B cell (primary cell): Measurements from ENCODE around the gene EYS. TPM values are rescaled to one million over a fixed set of nuclear protein-coding genes. Genes with fewer than 3 reads are reported as not detected.

ENCODE experiments used
- ATAC-seq: fragments of 200-7000 bp; cut with Tn5 transposase; one replicate; pipeline ENCODE4 v1.10.0; 2021; ENCODE audit warnings: low read depth, mild to moderate bottlenecking, moderate number of reproducible peaks, moderate library complexity
- CTCF ChIA-PET: fragments of 350-600 bp; sonication (Branson Sonifier 250); formaldehyde crosslinking; loops from one replicate; lab custom pipeline; 2021; ENCODE audit warnings: antibody characterized with exemption, inconsistent platforms; lab: Charles Lee
- POLR2A ChIA-PET: fragments of 350-600 bp; sonication (Branson Sonifier 250); formaldehyde crosslinking; loops from one replicate; lab custom pipeline; 2021; ENCODE audit warnings: antibody characterized with exemption; lab: Charles Lee
- DNase-seq: peaks from one replicate; pipeline ENCODE4 v3.0.0; 2013
- H2AFZ ChIP-seq: 2 replicates; pipeline ENCODE4 v1.6.1; 2012; ENCODE audit warnings: mild to moderate bottlenecking, low read depth, low read length; ENCODE audit not compliant: insufficient read depth, poor library complexity, severe bottlenecking
- H3K27ac ChIP-seq, 2 donors: 1 replicate in 1 of 2; 2 replicates in 1 of 2; pipeline ENCODE4 v1.5.1; 2012 to 2013; ENCODE audit warnings: low read length in 2 of 2, mild to moderate bottlenecking in 2 of 2, moderate library complexity in 1 of 2
- H3K27me3 ChIP-seq, 4 experiments: fragments of 200-600 bp in 1 of 4; sonication (generic) in 1 of 4; replicated peaks in 1 of 4; 1 replicate in 2 of 4; 2 replicates in 2 of 4; pipeline versions ENCODE4 v1.6.1 to v1.7.0; 2013 to 2016; ENCODE audit warnings: low read length in 3 of 4, mild to moderate bottlenecking in 2 of 4, mixed read lengths in 1 of 4, moderate library complexity in 1 of 4; ENCODE audit not compliant: insufficient read depth in 4 of 4, control insufficient read depth in 3 of 4; ENCODE audit errors: control extremely low read depth in 1 of 4
- H3K36me3 ChIP-seq, 2 experiments: replicated peaks in 1 of 2; 1 replicate in 1 of 2; 2 replicates in 1 of 2; pipeline versions ENCODE4 v1.6.1 to v1.7.1; 2013; ENCODE audit warnings: low read length in 1 of 2; ENCODE audit not compliant: insufficient read depth in 2 of 2, control insufficient read depth in 1 of 2; ENCODE audit errors: control extremely low read depth in 1 of 2, extremely low read depth in 1 of 2
- H3K4me1 ChIP-seq, 2 donors: fragments of 200-600 bp in 1 of 2; sonication (generic) in 1 of 2; 1 replicate in 1 of 2; 2 replicates in 1 of 2; pipeline versions ENCODE4 v1.5.1 to v1.6.1; 2013 to 2017; ENCODE audit warnings: low read length in 2 of 2; ENCODE audit not compliant: control insufficient read depth in 2 of 2, insufficient read depth in 2 of 2
- H3K4me2 ChIP-seq: replicated peaks from 2 replicates; pipeline ENCODE3; 2012; ENCODE audit warnings: mild to moderate bottlenecking, low read depth, low read length; ENCODE audit not compliant: poor library complexity, severe bottlenecking
- H3K4me3 ChIP-seq, 5 experiments: fragments of 200-600 bp in 1 of 5; sonication (generic) in 1 of 5; 1 replicate in 3 of 5; 2 replicates in 2 of 5; pipeline versions ENCODE4 v1.5.1 to v1.7.0; 2011 to 2016; ENCODE audit warnings: low read length in 4 of 5, mild to moderate bottlenecking in 4 of 5, low read depth in 2 of 5, control low read depth in 1 of 5, moderate library complexity in 1 of 5; ENCODE audit not compliant: insufficient read depth in 1 of 5; ENCODE audit errors: control extremely low read depth in 1 of 5, extremely low read depth in 1 of 5
- H3K79me2 ChIP-seq: fragments of 200-600 bp; sonication (generic); one replicate; pipeline ENCODE4 v1.6.0; 2016; ENCODE audit warnings: low read length; ENCODE audit not compliant: control insufficient read depth, insufficient read depth
- H3K9ac ChIP-seq: fragments of 200-600 bp; sonication (generic); 2 replicates; pipeline ENCODE4 v1.6.1; 2017; ENCODE audit warnings: mild to moderate bottlenecking, low read length, moderate library complexity
- H3K9me3 ChIP-seq, 3 donors: one replicate each; pipeline versions ENCODE4 v1.6.1 to v1.7.1; 2013; ENCODE audit warnings: low read length in 2 of 3; ENCODE audit not compliant: control insufficient read depth in 2 of 3, insufficient read depth in 1 of 3; ENCODE audit errors: control extremely low read depth in 1 of 3
- H4K20me1 ChIP-seq: 2 replicates; pipeline ENCODE4 v1.6.0; 2012; ENCODE audit warnings: mild to moderate bottlenecking, low read length; ENCODE audit not compliant: insufficient read depth, control insufficient read depth, poor library complexity, severe bottlenecking
- H3K27ac Mint-ChIP-seq: one replicate; pipeline ENCODE4 v1.8.0; 2021; ENCODE audit warnings: mixed read lengths
- H3K27me3 Mint-ChIP-seq: one replicate; pipeline ENCODE4 v1.8.0; 2021; ENCODE audit warnings: mixed read lengths
- H3K4me1 Mint-ChIP-seq: one replicate; pipeline ENCODE4 v1.8.0; 2021; ENCODE audit warnings: mixed read lengths
- H3K4me3 Mint-ChIP-seq: one replicate; pipeline ENCODE4 v1.8.0; 2021; ENCODE audit warnings: mixed read lengths
- H3K9me3 Mint-ChIP-seq: one replicate; pipeline ENCODE4 v1.8.0; 2022; ENCODE audit warnings: mixed read lengths; ENCODE audit not compliant: insufficient read depth
- EZH2 ChIP-seq: IDR thresholded peaks from 2 replicates; pipeline ENCODE4 v1.6.1; 2012; ENCODE audit warnings: borderline replicate concordance, low read depth, mild to moderate bottlenecking, moderate library complexity, low read length; ENCODE audit not compliant: insufficient read depth, poor library complexity, severe bottlenecking
- WGBS: methylation state at CpG from one replicate; pipeline ENCODE4 v1.1.5; 2013; ENCODE audit warnings: missing lambda C conversion rate; ENCODE audit not compliant: insufficient coverage; 5-methylcytosine and 5-hydroxymethylcytosine counted together
- intact Hi-C: fragments of 100-400 bp; cut with micrococcal nuclease; formaldehyde crosslinking; loops from one replicate; pipeline ENCODE4 v1.10.0; 2022
- polyA plus RNA-seq: library from polyadenylated mRNA; depleted of rRNA; stranded (reverse); fragments of >200 nt; gene quantifications from 2 replicates; pipeline ENCODE4 v1.2.3, GENCODE V29; 2012
- total RNA-seq, 2 donors: library from RNA; stranded (reverse); fragments of 120-200 nt in 1 of 2; gene quantifications; 1 replicate in 1 of 2; 2 replicates in 1 of 2; pipeline versions ENCODE4 v1.2.3 to v1.2.4, GENCODE V29; 2013 to 2022
- TF ChIP-seq, protein P1 (sequence below): fragments of 200-600 bp; IDR thresholded peaks from one replicate; pipeline ENCODE4 v1.8.0; 2022; ENCODE audit warnings: antibody characterized with exemption, mild to moderate bottlenecking

EYS gene
- total and polyA plus RNA-seq, 2 donors (not counting 1 experiment from before 2014, with no cell fraction given) = not detected

GRCh38 chr6:64782877-64783276 lies 924.1 kb downstream of the EYS start:
- no peak overlapping the region for H3K9ac ChIP-seq
- H3K9me3 ChIP-seq = peaks cover 0 to 3% (median 2%) of the 10 kb centered on the region in 3 donors
- H3K36me3 ChIP-seq = no peaks in the 10 kb centered on the region
- DNase-seq = no peak
- no peaks in the 10 kb centered on the region for H3K27me3 Mint-ChIP-seq
- H3K79me2 ChIP-seq = no peaks in the 10 kb centered on the region
- intact Hi-C loops = no loop called here
- H3K4me2 ChIP-seq = no peak overlapping the region
- no peak overlapping the region for H2AFZ ChIP-seq
- TF ChIP-seq, protein P1, sequence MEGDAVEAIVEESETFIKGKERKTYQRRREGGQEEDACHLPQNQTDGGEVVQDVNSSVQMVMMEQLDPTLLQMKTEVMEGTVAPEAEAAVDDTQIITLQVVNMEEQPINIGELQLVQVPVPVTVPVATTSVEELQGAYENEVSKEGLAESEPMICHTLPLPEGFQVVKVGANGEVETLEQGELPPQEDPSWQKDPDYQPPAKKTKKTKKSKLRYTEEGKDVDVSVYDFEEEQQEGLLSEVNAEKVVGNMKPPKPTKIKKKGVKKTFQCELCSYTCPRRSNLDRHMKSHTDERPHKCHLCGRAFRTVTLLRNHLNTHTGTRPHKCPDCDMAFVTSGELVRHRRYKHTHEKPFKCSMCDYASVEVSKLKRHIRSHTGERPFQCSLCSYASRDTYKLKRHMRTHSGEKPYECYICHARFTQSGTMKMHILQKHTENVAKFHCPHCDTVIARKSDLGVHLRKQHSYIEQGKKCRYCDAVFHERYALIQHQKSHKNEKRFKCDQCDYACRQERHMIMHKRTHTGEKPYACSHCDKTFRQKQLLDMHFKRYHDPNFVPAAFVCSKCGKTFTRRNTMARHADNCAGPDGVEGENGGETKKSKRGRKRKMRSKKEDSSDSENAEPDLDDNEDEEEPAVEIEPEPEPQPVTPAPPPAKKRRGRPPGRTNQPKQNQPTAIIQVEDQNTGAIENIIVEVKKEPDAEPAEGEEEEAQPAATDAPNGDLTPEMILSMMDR = no peak
- no peak for TF ChIP-seq EZH2
- POLR2A ChIA-PET = no interaction called here
- H3K4me3 ChIP-seq = no peak overlapping the region
- no peaks in the 10 kb centered on the region for H3K27me3 ChIP-seq
- H3K27ac Mint-ChIP-seq = no peak overlapping the region
- ATAC-seq = no peak
- peaks cover 4% of the 10 kb centered on the region for H3K9me3 Mint-ChIP-seq
- H3K4me3 Mint-ChIP-seq = no peak overlapping the region
- WGBS = 89% methylated on average over 3 of the region's 3 CpGs
- H4K20me1 ChIP-seq = no peaks in the 10 kb centered on the region
- H3K4me1 ChIP-seq = no peaks in the 10 kb centered on the region
- CTCF ChIA-PET = no interaction called here
- no peak overlapping the region for H3K27ac ChIP-seq
- H3K4me1 Mint-ChIP-seq = no peaks in the 10 kb centered on the region

GRCh38 chr6:64777941-64778785 lies 928.9 kb downstream of the EYS start:
- Mint-ChIP-seq H3K27me3 (no peaks in the 10 kb centered on the region), H3K4me3 (no peak overlapping the region), H3K4me1 (no peaks in the 10 kb centered on the region), H3K27ac (no peak overlapping the region), H3K9me3 (peaks cover 7% of the 10 kb centered on the region)
- DNase-seq (no peak), ATAC-seq (no peak)
- Histone ChIP-seq H2AFZ (no peak overlapping the region), H3K9me3 (peaks cover 0 to 2% (median 0%) of the 10 kb centered on the region in 3 donors), H3K79me2 (no peaks in the 10 kb centered on the region), H3K27me3 (no peaks in the 10 kb centered on the region), H4K20me1 (no peaks in the 10 kb centered on the region), H3K36me3 (no peaks in the 10 kb centered on the region), H3K4me2 (no peak overlapping the region), H3K9ac (no peak overlapping the region), H3K4me1 (no peaks in the 10 kb centered on the region), H3K4me3 (no peak overlapping the region), H3K27ac (no peak overlapping the region)
- TF ChIP-seq EZH2 = no peak
- TF ChIP-seq, protein P1 = no peak
- 80% methylated on average over 1 of the region's 3 CpGs for WGBS
- intact Hi-C loops = no loop called here
- ChIA-PET POLR2A (no interaction called here), CTCF (no interaction called here)
